HPDE6-E6E7 (cell line): ENCODE results near the gene MTFMT.

ENCODE experiments used
- DNase-seq: peaks from one replicate; pipeline ENCODE4 v3.0.0; 2011; ENCODE audit warnings: missing footprints; ENCODE audit errors: extremely low spot score

MTFMT gene

DNA sequence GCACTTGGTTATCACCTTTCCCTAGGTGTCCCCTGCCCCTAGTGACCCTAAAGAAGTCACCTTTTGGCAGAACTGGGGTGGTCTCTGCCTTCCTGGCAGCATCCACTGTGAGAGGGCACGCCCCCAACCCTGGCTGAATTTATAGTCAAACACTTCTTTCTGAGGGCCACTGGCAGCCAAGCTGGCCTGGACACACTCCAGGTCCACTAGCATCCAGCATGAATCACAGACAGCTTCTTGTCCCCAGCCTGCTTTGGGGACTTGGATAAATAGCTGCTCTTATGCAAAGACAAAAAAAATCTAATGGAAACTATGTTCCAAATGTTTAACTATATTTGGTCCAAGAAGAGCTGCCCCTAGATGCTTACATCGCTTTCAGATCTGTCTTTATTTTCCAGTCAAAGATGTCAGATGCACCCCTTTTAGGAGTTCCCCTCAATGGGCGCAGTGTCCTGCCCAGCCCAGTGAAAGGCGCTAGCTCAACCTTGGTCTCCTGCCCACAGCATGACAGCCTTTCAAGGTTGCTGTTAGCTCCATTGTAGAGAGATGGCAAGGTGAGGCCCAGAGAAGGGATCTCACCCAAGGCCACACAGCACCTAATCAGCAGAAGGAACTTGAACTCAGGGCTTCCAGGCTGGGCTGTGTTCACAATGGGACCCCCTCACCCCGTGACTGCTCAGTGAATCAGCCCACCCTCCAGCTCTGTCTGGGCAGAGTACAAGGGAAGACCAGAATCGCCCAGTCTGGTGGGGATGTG, 31.4 kb upstream of the MTFMT start:
- DNase-seq = no peak

DNA sequence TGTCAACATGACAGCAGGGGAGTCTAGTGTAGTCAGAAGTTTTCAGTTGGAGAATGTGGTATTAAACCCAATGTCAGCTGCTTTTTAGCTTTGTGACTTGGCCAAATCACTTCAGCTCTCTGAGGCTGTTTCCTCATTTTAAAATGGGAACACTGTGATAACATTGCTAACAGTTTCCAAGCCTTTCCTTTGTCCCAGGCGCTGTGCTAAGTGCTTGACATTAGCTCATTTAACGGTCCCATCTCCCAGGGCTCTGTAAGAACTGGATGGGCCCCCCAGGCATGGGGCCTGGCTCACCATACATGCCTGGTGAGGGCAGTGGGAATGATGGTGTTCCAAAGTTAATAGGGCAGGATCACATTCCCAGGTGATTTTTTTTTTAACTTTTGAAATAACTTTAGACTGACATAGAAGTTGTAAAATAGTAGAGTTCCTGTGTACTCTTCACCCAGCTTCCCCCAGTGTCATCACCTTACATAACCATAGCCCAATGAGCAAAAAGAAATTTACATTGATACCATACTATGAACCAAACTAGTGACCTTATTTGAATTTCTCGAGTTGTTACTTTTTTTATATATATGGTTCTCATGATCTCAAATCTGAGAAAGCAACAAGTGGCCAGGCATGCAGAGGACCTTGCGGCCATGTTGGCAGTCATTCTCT, 30.6 kb upstream of the MTFMT start:
- DNase-seq = no peak

DNA sequence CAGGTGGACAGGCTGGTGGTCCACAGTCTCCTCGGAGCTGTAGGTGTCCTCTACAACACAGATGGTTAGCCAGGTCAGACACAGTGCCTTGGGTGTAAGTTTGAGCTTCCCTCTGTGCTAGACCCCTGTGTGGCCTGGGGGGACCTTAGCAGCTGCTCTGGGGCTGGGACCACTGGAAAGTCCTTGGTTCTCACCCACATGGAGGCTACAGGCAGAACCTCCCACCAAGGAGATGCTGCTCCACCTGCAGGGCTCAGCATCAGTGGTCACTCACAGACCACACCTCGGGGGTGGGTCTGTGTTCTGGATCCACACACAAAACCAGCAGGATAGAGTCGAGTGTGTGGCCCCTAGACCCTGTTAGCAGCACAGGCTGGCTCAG, 29.9 kb upstream of the MTFMT start:
- DNase-seq = no peak

DNA sequence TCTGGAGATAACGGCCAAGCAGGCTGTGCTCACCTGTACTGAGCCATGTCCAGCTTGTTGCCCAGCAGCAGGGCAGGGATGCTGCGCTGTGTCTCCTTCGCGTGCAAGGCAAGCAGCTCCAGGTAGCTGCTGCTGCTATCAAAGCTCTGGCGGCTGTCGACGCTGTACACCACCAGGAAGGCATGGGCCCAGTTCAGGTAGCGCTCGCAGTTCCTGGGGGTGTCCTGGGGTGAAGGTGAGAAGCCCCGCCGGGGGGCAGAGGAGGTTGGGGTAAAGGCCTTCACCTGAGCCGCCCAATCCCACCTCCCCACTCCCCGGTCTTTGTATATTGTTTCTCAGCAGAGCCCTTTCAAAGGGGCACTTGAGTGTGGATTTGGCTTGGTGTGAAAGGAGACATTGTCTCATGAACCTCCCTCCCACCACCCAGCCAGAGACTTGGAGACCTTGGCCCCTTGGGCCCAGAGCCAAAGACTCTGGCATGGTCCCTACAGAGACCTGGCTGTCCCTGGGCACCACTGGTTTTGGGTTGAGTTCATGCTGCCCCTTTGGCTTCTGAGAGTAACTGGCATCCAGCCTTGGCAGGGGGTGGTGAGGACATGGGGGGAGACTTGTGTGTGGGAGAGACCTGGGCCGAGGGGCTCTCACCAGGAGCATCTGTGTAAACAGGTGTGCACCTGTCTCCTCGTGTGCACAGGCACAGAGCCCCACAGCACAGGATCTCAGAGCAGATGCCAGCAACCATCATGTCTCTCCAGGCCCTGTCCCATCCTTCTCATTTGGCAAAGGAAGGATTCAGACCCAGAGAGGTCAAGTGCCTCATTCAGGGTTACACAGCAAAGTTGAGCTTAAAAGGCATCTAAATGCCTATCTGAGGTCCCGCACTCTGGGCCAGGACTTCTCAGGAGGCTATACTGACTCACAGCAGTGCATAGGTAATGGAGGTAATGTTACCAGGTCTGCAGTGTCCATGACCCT, 29.2 kb upstream of the MTFMT start:
- no peak for DNase-seq

DNA sequence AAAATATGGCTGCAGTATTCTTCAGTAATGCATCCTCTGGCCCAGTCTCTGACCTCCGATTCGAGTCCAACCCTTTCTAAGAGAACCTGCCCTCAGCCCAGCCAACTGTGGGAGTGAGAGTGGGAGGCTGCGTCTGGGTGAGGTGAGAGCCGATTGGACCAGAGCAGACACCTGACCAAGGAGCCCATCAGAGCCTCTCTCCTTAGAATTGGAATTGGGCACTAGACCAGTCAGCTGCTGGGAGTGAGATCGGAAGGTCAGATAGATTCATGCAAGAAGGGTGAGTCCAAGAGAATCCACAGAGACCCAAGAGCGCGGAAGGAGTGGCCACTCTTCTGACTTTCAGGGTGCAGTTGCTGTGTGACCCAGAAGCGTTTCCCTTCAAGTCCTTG, 28.1 kb upstream of the MTFMT start:
- no peak for DNase-seq

DNA sequence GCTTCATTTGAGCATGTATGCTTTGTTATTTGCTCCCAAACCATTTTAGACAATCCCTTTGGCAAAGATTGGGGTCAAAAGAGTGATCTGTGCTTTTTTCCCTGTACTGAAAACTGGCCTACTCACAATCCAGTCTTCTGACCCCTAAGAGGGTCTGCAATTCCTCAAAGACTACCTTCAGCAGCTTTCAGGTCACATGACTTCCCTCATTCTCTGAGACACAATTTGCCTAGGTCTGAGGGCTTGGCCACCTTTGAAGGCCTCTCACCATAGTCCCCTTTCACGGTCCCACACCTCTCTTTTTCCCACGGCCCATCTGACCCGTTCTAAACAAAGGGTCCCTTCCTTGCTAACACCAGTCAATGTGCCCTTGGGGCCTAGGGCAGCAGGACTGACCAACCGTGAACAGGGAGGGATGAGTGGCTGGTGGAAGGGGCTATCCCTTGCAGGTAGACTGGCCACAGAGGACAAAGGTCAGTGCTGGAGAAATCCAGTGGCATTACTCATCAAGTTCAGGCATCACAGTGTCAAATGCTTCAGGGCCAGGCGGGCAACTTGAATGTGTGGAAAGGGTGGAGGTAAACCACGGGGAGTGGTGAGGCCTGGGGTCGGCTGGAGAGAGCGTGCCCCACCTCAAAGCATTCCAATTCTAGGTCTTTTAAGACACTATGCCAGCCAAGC, 27.6 kb upstream of the MTFMT start:
- DNase-seq = peak; percentile 50

DNA sequence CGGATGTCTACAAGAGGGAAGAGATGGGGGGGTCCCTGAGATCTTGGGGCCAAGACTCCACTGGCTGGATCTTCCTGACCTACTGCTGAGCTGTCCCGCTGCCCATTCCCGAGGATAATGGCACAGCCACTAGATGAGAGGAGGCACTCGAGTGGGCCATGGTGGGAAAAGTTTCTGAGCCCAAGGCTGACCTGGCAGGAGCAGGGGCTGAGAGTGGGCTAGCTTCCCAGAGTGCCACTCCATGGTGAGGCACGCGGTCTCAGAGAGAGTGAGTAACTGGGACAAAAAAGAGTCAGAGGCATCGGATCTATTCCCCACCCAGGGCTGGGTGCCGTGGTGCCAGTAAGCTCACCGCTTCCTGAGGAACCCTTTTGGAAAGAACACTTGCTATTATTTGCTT, 26.7 kb upstream of the MTFMT start:
- no peak for DNase-seq

DNA sequence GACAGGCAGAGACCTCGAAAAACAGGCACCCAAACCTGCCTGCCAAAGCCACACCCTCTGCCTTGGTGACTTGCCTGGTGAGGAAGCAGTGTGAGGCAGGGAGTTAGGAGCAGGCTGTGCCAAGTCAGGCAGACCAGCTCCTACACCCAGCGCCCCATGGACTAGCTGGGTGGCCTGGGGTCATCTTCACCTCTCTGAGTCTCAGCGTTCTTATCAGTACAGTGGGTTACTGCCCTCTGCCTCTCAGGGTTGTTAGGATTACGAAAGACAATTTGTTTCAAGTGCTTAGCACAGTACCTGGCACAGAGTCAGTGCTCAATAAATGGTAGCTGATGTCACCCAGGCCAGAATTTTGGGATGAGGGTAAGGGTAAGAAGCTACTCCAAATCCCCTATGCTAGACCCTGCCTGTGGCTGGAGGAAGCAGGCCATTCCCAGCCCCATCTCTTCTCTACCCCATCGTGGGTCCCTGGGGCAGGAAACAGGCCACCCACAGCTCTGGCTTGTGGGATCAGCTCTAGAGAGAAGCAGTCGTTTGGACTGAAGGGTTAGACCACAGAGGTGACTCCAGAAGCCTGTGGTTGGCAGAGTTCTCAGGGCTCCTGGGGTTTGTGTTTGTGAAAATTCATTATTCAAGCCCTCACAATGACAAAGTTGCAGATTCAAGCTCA, 25.9 kb upstream of the MTFMT start:
- no peak for DNase-seq

DNA sequence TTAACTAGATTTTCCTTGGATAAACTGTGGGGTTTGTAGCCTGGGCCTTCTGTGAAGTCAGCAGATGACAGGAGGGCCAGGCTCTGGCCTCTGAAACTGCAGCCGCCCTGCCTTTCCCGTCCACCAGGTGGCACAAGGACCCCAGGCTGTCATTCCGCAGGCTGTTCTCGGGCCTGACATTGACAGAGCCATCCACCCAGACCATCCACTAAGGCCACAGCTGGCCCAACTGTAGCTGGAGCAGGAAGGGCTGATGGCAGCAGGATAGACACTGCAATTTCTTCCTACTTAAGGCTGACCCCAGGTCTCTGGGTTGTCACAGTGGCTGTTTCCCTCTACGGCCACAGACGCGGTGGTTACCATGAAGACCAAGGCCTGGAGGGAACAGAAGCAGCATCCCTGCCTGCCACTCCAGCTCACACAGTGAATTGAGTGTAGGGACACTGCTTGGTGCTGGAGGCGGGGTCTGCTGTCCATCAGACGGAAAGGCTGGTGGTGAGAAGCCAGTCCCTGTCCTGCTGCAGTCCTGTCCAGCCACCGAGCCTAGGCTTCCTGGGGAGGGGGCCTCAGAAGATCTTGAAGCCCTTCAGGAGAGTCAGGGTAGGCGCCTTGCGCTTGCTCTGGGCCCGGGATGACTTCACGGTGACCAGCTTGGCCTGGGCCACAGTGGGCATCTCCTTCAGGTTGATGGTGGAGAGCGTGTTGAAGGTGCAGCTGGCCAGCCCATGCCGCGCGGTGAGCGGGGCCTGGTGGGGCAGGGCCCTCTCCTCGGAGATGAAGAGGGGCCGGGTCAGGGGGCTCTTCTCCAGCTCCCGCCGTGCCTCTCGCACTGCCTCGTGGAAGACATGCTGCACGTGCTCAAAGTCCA, 25.1 kb upstream of the MTFMT start:
- peak; percentile 69 for DNase-seq

DNA sequence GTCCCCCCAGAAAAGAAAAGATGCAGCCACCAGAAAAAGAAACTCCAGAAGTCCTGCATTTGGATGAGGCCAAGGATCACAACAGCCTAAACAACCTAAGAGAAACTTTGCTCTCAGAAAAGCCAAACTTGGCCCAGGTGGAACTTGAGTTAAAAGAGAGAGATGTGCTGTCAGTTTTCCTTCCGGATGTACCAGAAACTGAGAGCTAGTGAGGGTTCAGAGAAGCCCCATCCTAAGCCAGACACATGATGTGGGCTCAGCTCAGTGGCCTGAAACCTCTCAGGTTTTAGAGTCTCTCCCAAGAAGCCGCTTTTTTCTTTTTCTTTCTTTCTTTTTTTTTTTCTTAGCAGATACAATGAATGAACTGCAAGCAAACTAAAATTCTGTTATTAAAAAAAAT, 23.5 kb upstream of the MTFMT start:
- no peak for DNase-seq

DNA sequence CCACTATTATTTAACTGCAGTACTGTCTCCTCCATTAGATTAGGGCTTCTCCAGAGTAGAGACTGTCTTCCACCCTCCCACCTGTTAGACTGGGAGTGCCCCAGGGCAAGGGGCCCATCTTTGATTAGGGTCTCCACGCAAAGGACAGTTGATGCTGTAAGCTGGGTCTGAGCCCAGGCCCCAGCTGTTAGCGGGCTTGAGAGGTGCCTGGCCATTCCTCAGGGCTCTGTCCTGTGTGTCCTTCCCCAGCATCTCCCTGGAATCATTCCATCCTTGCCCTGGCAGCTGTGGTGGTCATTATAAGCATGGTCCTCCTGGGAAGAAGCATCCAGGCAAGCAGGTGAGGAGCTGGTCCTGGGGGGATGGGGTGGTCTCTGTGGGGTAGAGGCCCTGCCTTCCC, 21.8 kb upstream of the MTFMT start:
- no peak for DNase-seq

DNA sequence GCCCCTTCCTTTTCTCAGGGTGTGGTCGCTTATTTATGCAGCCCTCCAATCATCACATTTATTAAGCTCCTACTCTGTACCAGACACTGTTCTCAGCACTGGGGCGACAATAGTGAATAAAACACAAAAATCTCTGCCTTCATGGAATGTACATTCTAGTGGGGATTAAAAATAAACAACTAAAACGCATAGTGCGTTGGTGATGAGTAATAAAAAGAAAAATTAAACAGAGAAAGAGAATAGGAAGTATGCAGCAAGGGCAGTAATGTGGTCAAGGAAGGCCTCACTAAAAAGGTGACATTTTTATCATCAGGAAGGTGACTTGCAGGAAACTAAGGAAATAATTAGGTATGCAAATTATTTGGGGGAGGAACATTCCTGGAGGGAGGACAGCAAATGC, 20.8 kb upstream of the MTFMT start:
- no peak for DNase-seq

DNA sequence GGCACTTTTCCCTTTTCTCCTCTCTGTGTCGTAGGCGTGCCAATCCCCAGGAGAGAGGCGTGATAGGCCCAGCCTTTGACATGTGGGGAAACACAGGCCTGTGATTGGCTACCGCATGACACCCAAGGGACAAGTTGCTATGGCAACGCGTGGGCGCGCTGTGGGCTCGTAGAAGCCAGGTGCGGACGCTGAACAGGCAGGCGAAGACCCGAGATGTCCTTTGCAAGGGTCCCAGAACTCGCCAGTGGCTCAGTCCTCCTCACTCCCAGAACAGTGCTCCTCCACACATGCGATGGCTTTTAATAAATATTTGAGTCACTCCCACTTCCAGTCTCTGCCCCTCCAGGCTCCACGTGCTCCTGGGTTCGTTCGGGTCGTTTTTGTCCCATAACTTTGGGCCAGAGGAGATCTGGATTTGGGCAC, 20.0 kb upstream of the MTFMT start:
- peak; percentile 96 for DNase-seq

DNA sequence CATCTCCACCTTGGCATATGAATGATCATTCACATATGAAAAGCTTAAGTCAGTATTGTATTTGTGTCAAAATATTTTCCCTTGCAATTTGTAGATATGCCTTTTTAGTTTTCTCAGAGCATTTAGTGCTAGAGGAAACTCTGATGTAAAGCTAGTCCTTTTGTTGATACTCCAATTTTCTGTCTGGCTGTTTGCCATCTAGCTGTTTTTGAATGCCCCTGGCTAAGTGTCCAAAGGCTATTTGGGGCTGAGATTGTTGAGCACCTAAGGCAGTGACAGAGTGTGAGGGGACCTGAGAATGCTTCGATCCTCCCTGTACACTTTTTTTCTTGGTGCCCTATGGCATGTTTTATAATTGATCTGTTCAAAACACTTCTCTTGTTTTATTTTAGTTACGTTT, 18.8 kb upstream of the MTFMT start:
- DNase-seq = no peak

DNA sequence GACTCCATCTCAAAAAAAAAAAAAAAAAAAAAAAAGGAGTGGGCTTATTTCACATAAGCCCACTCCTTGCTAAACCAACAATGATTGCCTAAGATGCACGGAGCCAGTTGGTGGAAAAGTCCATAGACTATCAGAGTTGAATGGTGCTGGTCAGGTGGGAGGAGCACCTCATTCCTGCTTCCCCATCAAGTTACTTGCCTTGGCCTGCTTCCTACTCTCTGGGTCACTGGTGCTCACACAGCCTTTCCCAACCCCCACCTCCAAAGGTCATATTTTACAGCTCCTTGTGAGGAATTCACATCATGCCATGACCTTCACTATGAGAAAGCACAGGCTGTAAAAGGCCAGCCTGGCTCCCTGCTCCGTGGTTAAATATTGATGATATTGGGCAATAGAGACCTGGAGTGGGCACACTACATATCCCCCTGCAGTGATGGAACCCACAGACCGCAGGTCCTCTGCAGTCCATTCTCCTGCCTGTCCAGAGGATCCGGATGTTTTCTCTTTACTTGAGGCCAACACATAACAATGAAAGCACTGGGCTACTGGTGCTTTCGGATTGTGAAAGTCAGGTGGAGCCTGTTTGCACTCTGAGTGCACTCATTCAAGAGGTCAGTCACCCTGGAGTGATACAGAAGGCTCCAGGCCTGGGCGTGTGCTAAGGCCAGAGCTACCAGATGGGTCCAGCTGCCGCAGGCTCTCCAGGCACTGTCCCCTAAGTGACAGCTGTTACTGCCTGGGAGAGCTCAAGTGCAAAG, 15.5 kb upstream of the MTFMT start, which contains the start of gene SLC51B:
Gene SLC51B, plus strand, starts transcription at position 664 of the 758 bp plus-strand sequence. CDS start 4,618 bp downstream, outside the sequence.
- no peak for DNase-seq

DNA sequence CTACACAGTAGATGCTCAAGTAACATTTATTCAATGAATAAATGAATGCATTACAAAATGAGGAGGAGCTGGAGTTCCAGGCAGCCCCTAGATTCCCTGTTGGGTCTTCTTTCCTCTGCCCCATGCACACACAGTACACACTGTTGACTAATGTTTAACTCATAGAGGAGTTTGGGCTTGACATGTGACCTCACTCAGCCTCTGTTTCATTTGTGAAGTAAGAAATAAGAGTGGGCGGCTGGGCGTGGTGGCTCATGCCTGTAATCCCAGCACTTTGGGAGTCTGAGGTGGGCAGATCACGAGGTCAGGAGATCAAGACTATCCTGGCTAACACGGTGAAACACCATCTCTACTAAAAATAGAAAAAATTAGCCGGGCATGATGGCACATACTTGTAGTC, 14.8 kb upstream of the MTFMT start:
- peak; percentile 36 for DNase-seq

DNA sequence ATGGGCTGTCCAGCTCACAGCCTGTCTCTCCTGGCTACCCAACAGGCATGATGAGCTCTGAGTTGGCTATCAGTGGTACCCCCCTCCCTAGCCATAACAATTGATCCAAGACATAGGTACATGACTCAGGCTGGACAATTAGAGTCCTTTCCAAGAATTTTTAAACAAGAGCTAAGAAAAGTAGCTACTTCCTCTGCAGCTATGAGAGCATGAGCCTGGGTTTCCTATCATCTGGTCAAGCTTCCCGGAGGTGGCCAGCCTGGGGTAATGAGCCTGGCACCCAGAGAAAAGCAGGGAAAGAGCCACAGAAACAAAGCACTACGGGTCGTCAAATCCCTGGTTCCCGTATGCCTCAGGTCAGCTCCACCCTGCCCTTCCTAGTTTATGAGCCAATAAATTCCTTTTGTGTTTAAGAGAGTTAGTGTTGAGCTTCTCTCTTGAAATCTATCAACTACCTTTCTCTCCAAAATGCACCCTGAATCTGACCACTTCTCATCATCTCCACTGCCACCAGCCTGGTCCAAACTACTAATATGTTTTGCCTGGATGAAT, 13.4 kb upstream of the MTFMT start:
- DNase-seq = no peak

DNA sequence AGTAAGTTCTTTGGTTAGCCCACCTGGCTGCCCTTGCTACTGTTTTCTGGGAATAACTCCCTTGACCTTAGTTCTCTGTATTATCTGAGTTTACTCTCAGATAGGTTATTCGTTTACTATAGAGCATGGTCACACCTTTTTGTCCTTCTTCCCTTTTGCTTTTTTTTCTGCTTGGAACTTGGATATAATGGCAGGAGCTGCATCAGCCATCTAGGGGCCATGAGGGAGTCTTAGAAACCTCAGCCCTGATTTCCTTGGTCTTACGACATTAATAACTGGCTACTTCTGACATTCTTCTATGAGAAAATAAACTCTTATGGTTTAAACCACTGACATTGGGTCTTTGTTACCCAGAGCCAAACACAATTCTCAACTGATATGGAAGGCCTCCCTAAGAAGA, 12.3 kb upstream of the MTFMT start:
- no peak for DNase-seq

DNA sequence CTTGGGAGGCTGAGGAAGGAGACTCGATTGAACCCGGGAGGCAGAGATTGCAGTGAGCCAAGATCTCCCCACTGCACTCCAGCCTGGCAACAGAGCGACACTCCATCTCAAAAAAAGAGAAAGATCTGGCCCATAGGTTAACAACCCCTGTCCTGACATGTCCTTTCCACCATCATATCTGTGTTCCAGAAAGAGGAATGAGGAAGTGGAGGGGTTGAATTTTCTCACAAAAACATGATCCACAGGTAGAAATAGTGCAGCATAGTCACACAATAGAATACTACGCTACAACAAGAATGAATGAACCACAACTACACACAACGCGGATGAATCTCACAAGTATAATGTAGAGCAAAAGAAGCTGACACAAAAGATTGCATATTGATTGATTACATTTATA, 11.0 kb upstream of the MTFMT start:
- DNase-seq = no peak
